ENCODE data around the gene CDH11. TPM values are rescaled to one million over a fixed set of nuclear protein-coding genes. Genes with fewer than 3 reads are reported as not detected.

Gene CDH11
- total RNA-seq, 2 experiments from 2014 or later, result not detected

GRCh38 chr16:65021852-65022595 lies 99.8 kb downstream of the CDH11 start:
- ATAC-seq (ENCODE audit: poor library complexity) (no peak), DNase-seq (no peak)
- H3K4me1 Mint-ChIP-seq (ENCODE audit: low read depth), result no peaks in the 10 kb centered on the region
- Histone ChIP-seq H3K4me1 (ENCODE audit: insufficient read depth, low read length) (no peaks in the 10 kb centered on the region), H3K27ac (ENCODE audit: low read depth in 1 of 2, low read length in 2 of 2) (no peak overlapping the region), H3K9me3 (ENCODE audit: control insufficient read depth in 1 of 2, insufficient read depth in 1 of 2, low read length in 2 of 2) (no peaks in the 10 kb centered on the region), H3K4me3 (ENCODE audit: low read length) (no peak overlapping the region), H3K27me3 (ENCODE audit: control insufficient read depth in 1 of 2, insufficient read depth in 2 of 2, low read length in 2 of 2) (no peaks in the 10 kb centered on the region), H3K36me3 (ENCODE audit: insufficient read depth, low read length) (no peaks in the 10 kb centered on the region)
- intact Hi-C loops (cut with DNase I, micrococcal nuclease), result no loop called here
- H3K27ac Mint-ChIP-seq, result no peak overlapping the region
- H3K9me3 Mint-ChIP-seq, result peaks cover 14% of the 10 kb centered on the region
- TF ChIP-seq CTCF (IDR thresholded peaks at IDR 0.05), result no peak
- H3K27me3 Mint-ChIP-seq, result no peaks in the 10 kb centered on the region
- ChIA-PET CTCF (no interaction called here), POLR2A (no interaction called here)
- H3K4me3 Mint-ChIP-seq, result no peak overlapping the region
- no peaks in the 10 kb centered on the region for H3K36me3 Mint-ChIP-seq (ENCODE audit: low read depth)

GRCh38 chr16:65016754-65017153 lies 105.1 kb downstream of the CDH11 start:
- no peak for ATAC-seq (ENCODE audit: poor library complexity)
- Mint-ChIP-seq H3K9me3 (peaks cover 14% of the 10 kb centered on the region), H3K27me3 (no peaks in the 10 kb centered on the region), H3K4me1 (ENCODE audit: low read depth) (no peaks in the 10 kb centered on the region), H3K27ac (no peak overlapping the region), H3K4me3 (no peak overlapping the region), H3K36me3 (ENCODE audit: low read depth) (no peaks in the 10 kb centered on the region)
- H3K4me1 ChIP-seq (ENCODE audit: insufficient read depth, low read length), result no peaks in the 10 kb centered on the region
- no peaks in the 10 kb centered on the region for H3K36me3 ChIP-seq (ENCODE audit: insufficient read depth, low read length)
- ChIA-PET CTCF (no interaction called here), POLR2A (no interaction called here)
- intact Hi-C loops (cut with DNase I, micrococcal nuclease), result no loop called here
- DNase-seq, result no peak
- TF ChIP-seq CTCF (IDR thresholded peaks at IDR 0.05), result no peak
- no peak overlapping the region for H3K4me3 ChIP-seq (ENCODE audit: low read length)
- H3K9me3 ChIP-seq (ENCODE audit: control insufficient read depth in 1 of 2, insufficient read depth in 1 of 2, low read length in 2 of 2), result peaks cover 0 to 7% of the 10 kb centered on the region in 2 experiments
- no peaks in the 10 kb centered on the region for H3K27me3 ChIP-seq (ENCODE audit: control insufficient read depth in 1 of 2, insufficient read depth in 2 of 2, low read length in 2 of 2)
- H3K27ac ChIP-seq (ENCODE audit: low read depth in 1 of 2, low read length in 2 of 2), result no peak overlapping the region

- ATAC-seq (ENCODE audit: poor library complexity), result no peak
- CTCF ChIA-PET, result no interaction called here
- Histone ChIP-seq H3K4me1 (ENCODE audit: insufficient read depth, low read length) (no peaks in the 10 kb centered on the region), H3K9me3 (ENCODE audit: control insufficient read depth in 1 of 2, insufficient read depth in 1 of 2, low read length in 2 of 2) (peaks cover 0 to 7% of the 10 kb centered on the region in 2 experiments), H3K27ac (ENCODE audit: low read depth in 1 of 2, low read length in 2 of 2) (no peak overlapping the region), H3K36me3 (ENCODE audit: insufficient read depth, low read length) (no peaks in the 10 kb centered on the region), H3K4me3 (ENCODE audit: low read length) (no peak overlapping the region), H3K27me3 (ENCODE audit: control insufficient read depth in 1 of 2, insufficient read depth in 2 of 2, low read length in 2 of 2) (no peaks in the 10 kb centered on the region)
- Mint-ChIP-seq H3K9me3 (peaks cover 14% of the 10 kb centered on the region), H3K36me3 (ENCODE audit: low read depth) (no peaks in the 10 kb centered on the region), H3K27ac (no peak overlapping the region), H3K4me3 (no peak overlapping the region), H3K27me3 (no peaks in the 10 kb centered on the region), H3K4me1 (ENCODE audit: low read depth) (no peaks in the 10 kb centered on the region)
- no peak for DNase-seq
- TF ChIP-seq CTCF (IDR thresholded peaks at IDR 0.05), result no peak
- intact Hi-C loops (cut with DNase I, micrococcal nuclease), result no loop called here
- POLR2A ChIA-PET, result no interaction called here
These were observed 106.3 kb downstream of the CDH11 start for GRCh38 chr16:65015599-65015998.

Data from CD4-positive, alpha-beta T cell (primary cell).